ENCODE data around the gene IWS1. TPM values are rescaled to one million over a fixed set of nuclear protein-coding genes. Genes with fewer than 3 reads are reported as not detected.
A peak's percentile ranks its signal among the peaks of the same experiment; 100 is the strongest.
"Not testable (repeated sequence)": the region's sequence is repeated elsewhere in the genome, so short reads cannot be mapped to it uniquely, and the experiment has no call there.

IWS1 gene
- polyA plus RNA-seq (2012; ENCODE audit: insufficient read depth, insufficient read length): 87.4 TPM

DNA sequence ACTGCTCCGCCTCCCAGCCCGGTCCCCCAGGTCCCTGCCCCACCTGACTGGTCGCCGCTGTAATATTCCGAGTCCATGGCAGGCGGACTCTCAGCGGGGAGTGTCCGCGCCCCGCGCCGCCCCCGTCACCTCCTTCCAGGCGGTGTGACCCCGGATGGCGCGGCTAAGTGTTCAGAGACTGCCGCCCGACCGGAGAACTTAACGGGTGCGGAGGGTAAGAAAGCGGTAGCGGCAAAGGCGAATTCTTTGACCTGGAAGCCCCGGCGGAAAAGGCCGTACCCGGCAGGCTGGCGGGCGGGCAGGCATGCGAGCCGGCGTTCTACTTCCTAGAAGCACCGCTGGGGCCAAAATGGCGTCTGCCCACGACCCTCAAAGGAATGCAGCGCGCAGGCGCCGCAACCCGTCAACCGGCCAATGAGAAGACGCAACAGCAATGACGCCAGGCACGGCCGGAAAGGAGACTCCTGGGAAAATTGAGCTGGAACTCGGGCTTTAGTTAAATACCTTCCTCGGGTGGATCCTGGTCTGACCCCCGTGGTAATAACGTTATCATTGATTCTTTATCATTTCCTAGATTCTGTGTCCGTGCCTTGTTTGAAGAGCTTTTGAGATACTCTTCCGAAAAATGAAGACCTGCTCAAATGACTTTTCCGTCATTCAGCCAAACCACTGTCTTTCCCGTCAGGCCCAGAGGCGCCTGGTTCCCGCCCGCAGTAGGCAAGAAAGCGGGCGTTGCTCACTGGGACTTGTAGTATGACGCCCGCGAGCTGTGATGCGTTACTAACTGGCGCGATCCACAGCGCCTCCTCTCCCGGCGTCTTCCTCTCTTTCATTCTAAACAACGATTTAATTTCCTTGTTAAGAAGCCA is at the start of gene IWS1:
IWS1 (minus strand) TSS at position 358 of the 869 bp plus-strand sequence; CDS start at position 77, 281 bp downstream.
- peak; percentile 94 for DNase-seq (ENCODE audit: low read depth, low spot score)
- H3K4me3 ChIP-seq (ENCODE audit: low read length): peak within 1 kb of the TSS; percentile 79

DNA sequence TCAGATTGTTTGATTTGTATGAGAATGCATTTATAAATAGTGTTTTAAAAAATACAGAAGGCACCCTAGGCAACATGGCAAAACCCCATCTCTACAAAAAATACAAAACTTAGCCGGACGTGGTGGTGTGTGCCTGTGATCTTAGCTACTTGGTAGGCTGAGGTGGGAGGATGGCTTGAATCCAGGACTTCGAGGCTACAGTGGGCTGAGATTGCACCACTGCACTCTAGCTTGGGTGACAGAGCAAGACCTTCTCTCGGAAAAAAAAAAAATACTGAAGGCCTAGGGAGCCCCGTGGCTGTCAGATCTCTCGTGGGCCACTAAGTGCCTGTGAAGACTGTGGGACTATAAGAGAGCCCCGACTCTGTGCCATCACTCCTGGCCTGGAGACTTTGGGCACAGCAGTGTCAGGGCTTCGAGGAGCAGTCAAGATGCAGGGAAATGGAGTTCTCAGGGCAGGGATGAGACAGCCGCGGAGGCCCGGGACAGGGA is 49.7 kb upstream of the IWS1 start:
- no peak for DNase-seq (ENCODE audit: low read depth, low spot score)
- H3K4me3 ChIP-seq (ENCODE audit: low read length): no peak overlapping the region

DNA sequence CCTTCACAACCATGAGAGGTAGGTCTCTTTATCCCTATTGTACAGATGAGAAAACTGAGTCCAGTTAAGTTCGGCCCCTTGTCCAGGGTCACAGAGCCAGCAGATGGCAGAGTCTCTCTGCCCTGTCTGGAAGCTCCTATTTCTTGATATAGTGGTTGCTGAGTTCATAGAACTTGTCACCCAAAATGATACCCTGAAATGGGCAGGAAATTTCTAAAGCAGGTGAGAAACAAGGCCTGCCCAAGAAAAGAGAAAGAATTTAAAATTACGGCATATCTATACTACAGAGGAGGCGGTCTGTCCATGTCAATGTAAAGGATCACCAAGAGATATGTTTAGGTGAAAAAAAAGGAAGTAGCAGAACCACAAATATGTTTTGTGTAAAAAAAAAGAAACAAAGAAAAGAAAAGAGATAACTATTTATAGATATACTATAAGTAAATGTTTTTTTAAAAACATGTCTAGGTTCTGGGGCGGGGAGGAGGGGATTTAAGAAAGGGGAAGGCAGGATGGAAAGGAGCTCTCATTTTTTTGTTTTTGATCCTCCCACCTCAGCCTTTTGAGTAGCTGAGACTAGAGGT is 49.0 kb upstream of the IWS1 start:
- DNase-seq (ENCODE audit: low read depth, low spot score): no peak

DNA sequence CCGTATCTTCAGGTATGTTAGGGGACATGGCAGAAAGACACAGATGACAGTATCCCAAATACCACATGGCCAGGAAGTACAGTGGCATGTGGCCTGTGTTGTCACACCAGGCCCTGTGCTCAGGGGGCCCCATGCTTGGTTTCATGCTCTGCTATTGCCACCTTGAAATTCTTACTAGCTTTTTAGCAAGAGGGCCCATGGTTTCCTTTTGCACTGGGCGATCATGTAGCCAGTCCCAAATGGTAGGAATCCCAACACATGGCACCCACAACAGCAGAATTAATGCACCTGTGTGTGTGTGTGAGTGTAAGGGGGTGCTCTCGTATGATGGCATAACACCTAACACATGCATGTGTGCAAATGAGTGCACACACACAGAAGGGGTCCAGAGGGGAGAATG is 48.4 kb upstream of the IWS1 start:
- no peak for DNase-seq (ENCODE audit: low read depth, low spot score)

More for the DNA sequence above, 49.0 kb upstream of the IWS1 start:
- H3K4me3 ChIP-seq (ENCODE audit: low read length): no peak overlapping the region

DNA sequence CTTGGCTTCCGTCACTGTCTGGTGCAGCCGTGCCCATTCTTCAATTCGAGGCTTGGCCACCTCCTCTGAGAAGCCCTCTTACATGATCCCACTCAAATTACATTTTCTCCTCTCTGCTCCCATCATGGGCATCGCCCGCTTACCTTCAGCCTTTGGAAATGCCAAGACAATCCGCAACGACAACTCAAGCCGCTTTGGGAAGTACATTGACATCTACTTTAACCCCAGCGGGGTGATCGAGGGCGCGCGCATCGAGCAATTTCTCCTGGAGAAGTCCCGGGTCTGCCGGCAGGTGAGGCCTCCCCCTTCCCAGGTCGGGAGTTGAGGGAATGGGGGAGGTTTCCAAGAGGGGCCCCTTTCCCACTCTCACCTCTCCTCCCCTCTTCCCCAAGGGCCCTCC is 47.5 kb upstream of the IWS1 start:
- no peak for DNase-seq (ENCODE audit: low read depth, low spot score)
- H3K4me3 ChIP-seq (ENCODE audit: low read length): no peak overlapping the region

More for the DNA sequence above, 48.4 kb upstream of the IWS1 start:
- H3K4me3 ChIP-seq (ENCODE audit: low read length): no peak overlapping the region

DNA sequence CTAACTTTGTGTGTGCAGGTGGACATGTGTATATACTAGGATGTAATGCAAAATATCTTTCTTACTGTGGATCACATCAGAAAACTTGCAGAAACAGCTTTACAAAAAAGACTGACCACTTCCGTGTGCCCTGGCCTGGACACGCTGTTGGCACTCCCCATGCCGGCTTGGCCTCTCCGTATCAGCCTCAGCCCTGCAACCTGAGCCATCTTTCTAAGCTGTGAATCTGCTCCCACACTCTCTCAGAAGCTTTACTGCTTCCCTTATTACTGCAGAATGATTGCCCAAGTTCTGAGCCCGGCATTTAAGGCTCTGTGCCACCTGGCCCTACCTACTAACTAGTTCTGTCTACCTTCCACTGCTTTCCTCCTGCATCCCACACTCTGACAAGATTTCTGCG is 47.0 kb upstream of the IWS1 start:
- no peak overlapping the region for H3K4me3 ChIP-seq (ENCODE audit: low read length)
- DNase-seq (ENCODE audit: low read depth, low spot score): no peak

DNA sequence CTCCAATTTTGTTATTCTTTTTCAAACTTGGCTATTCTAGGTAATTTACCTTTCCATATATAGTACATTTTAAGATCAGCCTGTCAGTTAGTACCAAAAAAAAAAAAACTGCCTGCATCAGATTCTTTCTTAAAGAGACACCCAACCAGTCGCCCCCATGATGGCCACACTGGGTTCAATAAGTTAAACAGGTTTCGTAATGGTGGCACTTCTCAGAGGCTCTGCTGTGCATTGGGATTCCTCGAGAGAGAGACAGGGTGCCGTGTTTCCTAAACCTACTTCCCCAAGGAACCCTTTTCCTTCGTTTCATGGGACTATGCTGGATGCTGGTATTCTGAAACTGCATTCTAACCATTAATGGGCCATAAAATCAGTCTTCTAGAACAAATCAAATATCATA is 46.6 kb upstream of the IWS1 start:
- no peak for DNase-seq (ENCODE audit: low read depth, low spot score)
- H3K4me3 ChIP-seq (ENCODE audit: low read length): no peak overlapping the region

DNA sequence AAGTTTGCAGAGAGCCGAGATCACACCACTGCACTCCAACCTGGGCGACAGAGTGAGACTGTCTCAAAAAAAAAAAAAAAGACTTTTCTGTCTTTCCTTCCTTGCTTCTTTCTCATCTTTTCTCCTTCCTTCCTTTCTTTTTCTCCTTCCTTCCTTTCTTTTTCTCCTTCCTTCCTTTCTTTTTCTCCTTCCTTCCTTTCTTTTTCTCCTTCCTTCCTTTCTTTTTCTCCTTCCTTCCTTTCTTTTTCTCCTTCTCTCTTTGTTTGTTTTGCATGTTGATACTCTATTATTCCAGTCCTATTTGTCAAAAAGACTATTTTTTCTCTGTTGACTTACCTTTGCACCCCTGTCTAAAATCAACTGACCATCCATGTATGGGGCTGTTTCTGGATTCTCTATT is 46.1 kb upstream of the IWS1 start:
- DNase-seq (ENCODE audit: low read depth, low spot score); H3K4me3 ChIP-seq (ENCODE audit: low read length): not testable (repeated sequence)

DNA sequence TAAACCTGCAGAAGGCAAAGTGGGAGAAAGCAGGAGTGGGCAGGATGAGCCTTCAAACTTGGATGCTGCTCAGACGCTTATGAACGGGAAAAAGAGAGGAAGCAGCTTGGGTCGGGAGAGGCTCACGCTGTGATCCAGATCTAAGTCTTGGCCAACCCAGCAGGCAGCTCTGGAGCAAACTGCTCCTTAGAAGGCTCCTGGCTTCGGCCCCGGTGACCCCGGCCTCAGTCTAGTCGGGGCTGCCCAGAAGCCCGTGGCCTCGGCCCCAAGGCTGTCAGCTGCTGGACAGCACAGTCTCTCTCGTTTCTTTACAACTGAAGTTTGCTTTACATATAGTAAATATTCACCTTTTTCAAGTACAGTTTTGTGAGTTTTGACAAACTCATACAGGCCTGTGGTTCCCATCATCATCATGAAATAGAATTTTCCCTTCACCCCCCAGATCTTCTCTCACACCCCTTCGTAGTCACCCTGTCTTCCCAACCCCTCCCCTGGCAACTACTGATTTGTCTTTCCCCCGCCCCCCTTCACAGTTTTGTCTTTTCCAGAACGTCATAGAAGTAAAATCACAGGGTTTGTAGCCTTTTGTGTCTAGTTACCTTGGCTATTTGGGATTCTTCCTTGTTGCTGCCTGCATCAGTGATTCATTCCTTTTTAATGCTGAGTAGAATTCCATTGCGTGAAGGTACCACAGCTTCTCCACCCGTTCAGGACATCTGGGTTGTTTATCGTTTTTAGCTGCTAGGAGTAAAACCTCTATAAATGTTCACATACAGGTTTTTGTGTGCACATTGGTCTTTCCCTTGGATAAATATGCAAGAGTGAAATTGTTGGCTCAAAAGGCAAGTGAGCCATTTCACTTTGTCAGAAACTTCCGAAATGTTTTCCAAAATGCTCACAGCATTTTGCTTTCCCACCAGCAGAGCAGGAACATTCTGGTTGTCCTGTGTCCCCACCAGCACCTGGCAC is 44.3 kb upstream of the IWS1 start:
- no peak for DNase-seq (ENCODE audit: low read depth, low spot score)
- H3K4me3 ChIP-seq (ENCODE audit: low read length): no peak overlapping the region

DNA sequence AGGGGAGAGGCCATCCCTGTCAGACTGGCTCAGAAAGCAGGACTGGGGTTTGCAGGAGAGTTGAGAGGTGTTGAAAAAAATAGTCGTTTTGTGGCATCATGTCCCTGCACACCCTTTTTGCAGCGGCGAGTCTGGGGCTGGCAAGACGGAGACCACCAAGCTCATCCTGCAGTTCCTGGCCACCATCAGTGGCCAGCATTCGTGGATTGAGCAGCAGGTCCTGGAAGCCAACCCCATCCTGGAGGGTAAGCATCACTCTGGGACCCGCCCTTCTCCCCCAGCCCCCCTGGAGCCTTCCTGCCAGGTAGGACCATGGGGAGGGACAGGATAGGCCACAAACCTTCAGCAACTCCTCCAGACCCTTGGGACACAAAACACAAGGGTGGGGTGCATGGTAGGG is 43.4 kb upstream of the IWS1 start:
- no peak for DNase-seq (ENCODE audit: low read depth, low spot score)
- no peak overlapping the region for H3K4me3 ChIP-seq (ENCODE audit: low read length)

DNA sequence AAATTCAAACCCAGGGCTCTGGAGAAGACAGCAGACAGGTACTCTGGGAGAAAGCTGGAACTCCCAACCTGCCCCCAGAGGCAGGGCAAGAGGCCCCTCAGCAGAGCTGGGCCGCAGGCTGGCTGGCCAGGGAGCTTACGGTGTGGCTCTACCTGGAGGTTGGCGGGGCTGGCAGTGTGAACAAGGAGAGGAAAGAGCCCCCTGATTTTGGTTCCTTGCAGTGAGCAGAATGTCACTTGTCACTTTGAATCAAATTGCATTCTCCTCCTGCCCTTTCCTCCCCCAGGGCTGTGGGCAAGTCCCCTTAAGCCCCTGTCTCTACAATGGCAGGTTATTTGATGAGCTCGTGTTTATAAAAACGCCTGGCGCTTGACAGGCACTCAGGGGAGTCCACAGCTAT is 41.8 kb upstream of the IWS1 start:
- no peak overlapping the region for H3K4me3 ChIP-seq (ENCODE audit: low read length)
- no peak for DNase-seq (ENCODE audit: low read depth, low spot score)

DNA sequence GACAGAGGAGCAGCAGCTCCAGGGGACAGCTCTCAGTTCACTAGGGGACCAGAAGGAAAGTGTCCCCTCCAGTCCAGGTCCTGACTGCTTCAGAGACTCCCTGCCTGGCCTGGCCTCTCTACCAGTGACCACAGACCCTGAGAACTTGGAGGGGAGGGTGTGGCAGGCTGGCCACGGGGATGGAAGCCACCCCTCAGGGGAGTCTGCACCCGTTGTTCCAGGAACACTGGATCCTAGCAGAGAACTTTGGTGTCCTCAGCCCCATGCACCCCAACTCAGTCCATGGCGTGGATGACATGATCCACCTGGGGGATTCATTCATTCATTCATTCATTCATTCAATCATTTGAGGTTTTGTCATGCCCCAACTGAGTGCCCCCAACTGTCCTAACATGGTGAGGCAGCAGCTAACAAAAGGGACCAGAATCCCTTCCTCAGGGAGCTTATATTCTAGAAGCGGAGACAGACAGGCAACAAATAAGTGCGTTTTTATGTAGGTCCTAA is 41.1 kb upstream of the IWS1 start:
- DNase-seq (ENCODE audit: low read depth, low spot score): no peak
- H3K4me3 ChIP-seq (ENCODE audit: low read length): no peak overlapping the region

DNA sequence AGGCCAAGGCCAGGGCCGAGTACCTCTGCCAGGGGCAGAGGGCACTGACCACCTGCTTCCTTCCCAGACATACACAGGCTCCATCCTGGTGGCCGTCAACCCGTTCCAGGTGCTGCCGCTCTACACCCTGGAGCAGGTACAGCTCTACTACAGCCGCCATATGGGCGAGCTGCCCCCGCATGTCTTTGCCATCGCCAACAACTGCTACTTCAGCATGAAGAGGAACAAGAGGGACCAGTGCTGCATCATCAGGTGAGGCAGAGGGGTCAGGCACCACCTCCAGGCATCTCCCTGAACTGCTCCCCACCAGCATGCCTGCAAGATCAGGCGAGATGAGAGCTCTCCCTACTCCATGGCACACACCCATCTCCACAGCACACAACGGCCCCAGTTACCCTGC is 40.3 kb upstream of the IWS1 start:
- no peak for DNase-seq (ENCODE audit: low read depth, low spot score)

DNA sequence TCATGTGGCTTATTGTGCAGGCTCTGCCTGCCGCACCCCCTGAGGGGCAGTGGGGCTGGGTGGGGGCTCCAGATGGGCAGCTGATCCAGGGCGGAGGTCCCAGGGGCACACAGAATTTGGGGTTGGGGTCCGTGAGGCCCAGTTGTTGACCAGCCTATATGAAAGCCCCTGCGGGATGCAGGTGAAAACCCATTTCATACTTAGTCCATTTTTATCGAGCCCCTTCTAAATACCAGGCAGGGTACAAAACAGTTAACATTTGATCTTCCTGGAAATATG is 39.8 kb upstream of the IWS1 start:
- H3K4me3 ChIP-seq (ENCODE audit: low read length): no peak overlapping the region

More for the DNA sequence above, 40.3 kb upstream of the IWS1 start:
- H3K4me3 ChIP-seq (ENCODE audit: low read length): no peak overlapping the region

DNA sequence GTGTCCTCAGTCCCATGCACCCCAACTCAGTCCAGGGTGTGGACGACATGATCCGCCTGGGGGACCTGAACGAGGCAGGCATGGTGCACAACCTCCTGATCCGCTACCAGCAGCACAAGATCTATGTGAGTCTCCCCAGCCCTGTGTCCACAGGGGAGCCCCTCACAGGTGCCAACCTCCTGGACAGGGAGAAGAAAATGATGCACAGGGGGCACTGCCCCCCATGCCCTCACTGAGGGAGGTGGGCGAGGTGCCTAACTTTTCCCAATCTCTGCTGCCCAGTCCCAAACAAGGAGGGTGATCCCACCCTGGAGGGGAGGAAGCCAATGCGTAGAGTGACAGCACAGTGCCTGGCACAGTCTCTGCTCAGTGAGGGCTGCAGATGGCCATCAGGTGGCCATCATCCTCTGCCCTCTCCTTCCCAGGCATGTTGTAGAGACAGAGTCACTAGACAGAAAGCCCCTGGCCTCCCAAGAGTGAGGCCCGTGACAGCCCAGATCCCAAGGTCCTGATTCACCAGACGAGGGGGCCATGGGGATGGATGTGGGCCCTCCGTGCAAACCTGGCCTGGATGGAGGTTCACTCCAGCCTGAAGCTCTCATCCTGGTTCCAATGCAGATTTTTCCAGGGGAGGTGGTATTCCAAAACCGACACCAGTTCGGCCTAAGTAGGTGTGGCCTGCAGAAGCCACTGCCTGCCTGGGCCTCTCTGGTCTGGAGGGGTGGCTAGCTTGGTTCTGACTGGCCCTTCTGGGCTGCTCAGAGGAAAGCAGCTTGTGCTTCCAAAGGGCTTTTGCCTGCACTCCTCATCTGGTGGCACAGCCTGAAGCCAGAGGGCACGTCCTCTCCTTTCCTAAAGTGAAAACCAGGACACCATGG is 39.2 kb upstream of the IWS1 start:
- no peak for DNase-seq (ENCODE audit: low read depth, low spot score)
- H3K4me3 ChIP-seq (ENCODE audit: low read length): no peak overlapping the region

More for the DNA sequence above, 39.8 kb upstream of the IWS1 start:
- no peak for DNase-seq (ENCODE audit: low read depth, low spot score)

DNA sequence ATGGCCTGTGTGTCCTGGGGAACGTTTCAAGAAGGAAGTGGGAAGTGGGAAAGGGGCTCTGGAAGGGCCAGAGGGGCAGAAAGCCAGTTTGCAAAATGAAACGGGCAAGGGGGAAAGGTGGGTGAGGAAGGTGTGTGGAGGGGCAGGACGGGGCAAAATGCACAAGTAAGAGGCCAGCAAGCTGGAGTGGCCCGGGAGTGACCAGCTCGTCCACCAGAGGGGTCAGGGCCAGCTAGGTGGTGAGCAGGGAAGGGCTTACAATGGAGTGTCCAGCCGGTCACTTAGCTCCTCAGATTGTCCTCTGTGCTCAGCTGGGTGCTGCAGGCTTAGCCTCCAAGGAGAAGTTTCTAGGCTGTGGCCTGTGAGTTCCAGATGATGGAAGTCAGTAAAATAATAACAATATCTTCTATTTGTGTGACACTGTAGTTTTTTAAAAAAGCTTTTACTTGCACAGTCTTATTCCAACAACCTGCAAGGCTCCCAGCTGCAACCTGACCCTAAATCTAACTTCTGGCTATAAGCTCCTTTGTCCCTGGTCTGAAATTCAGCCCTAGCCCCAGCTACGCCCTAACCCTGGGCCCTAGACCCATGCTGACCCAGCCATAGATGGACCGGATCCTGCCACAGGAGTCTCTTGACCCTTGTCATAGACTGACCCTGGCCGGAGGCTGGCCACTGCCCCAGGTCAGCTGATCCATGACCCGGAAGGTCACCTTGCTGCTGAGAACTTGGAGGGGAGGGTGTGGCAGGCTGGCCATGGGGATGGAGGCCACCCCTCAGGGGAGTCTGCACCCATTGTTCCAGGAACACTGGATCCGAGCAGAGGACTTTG is 38.4 kb upstream of the IWS1 start:
- H3K4me3 ChIP-seq (ENCODE audit: low read length): no peak overlapping the region

More for the DNA sequence above, 38.4 kb upstream of the IWS1 start:
- DNase-seq (ENCODE audit: low read depth, low spot score): no peak
